ENCODE results near the gene NCK1.
"Not testable (repeated sequence)": the region's sequence is repeated elsewhere in the genome, so short reads cannot be mapped to it uniquely, and the experiment has no call there.

The NCK1 gene

DNA sequence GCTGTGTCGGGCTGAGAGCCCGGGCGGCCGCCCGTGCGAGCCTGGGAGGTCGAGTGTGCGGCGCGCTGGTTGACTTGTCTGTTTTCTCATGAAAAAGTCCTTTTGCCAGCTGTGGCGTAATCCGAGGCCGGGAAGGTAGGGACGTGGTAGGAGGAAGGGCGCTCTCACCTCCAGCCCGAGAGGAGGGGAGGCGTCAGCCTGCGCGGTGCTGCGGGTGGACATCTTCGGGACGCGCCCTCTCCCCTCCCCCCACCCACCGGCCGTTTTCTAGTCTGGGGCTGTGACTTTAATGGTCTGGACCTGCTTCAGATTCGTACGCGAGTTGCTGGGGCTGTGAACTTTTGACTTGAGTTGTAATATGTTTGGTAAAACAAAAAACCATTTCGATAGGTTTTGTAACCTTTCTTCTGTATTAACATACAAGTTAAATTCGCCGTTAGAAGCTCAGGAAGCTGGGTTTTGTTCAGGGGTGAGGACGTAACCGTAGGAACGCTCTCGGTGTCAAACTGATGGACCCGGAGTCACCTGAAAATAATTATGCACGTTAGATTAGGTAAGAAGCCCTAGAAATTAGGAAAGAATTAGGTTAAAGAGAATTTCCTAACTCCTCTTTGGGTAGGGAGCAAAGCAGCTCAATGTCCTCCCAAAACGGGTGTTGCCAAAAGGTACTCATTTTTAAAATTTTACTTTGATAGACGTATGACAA is 762 bp downstream of the NCK1 start:
- no peak for DNase-seq (ENCODE audit: low read depth)

DNA sequence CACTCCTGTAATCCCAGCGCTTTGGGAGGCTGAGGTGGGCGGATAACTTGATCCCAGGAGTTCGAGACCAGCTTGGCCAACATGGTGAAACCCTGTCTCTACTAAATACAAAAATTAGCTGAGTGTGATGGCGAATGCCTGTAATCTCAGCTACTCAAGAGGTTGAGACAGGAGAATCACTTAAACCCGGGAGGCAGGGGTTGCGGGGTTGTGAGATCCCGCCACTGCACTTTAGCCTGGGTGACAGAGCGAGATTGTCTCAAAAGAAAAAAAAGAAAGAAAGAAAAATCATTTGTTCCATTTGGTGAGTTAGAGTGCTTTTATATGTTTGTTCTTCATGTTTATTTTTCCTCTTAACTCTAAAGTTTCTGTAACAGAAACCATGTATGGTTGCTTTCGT is 7.3 kb downstream of the NCK1 start:
- DNase-seq (ENCODE audit: low read depth) = no peak

DNA sequence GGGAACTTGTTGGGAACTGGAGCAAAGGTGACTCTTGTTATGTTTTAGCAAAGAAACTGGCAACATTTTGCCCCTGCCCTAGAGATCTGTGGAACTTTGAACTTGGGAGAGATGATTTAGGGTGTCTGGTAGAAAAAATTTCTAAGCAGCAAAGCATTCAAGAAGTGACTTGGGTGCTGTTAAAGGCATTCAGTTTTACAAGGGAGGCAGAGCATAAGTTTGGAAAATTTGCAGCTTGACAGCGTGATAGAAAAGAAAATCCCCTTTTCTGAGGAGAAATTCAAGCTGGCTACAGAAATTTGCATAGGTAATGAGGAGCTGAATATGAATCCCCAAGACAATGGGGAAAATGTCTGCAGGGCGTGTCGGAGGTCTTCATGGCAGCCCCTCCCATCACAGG is 10.2 kb downstream of the NCK1 start:
- DNase-seq (ENCODE audit: low read depth) = not testable (repeated sequence)

DNA sequence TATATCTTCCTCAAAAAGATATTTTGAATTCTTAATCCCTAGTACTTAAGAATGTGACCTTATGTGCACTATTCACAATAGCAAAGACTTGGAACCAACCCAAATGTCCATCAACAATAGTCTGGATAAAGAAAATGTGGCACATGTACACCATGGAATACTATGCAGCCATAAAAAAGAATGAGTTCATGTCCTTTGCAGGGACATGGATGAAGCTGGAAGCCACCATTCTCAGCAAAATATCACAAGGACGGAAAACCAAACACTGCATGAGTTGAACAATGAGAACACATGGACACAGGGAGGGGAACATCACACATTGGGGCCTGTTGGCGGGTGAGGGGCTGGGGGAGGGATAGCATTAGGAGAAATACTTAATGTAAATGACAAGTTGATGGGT is 17.5 kb downstream of the NCK1 start:
- DNase-seq (ENCODE audit: low read depth) = not testable (repeated sequence)

DNA sequence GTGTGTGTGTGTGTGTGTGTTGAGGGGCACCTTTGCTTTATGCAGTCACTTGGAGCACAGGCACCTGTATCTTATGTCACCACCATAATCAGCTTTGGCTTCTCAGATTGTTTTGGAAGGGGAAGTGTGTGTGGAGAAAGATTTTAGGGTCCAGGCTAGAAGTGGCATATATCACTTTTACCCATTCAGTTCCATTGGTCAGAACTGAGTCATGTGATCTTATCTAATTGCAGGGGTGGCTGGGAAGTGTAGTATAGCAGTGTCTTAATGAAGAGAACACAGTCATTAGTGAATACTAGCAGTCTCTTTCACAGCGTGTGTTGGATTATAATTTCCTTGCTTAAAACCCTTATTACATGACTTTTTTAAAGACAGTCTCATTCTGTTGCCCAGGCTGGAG is 20.6 kb downstream of the NCK1 start:
- no peak for DNase-seq (ENCODE audit: low read depth)

DNA sequence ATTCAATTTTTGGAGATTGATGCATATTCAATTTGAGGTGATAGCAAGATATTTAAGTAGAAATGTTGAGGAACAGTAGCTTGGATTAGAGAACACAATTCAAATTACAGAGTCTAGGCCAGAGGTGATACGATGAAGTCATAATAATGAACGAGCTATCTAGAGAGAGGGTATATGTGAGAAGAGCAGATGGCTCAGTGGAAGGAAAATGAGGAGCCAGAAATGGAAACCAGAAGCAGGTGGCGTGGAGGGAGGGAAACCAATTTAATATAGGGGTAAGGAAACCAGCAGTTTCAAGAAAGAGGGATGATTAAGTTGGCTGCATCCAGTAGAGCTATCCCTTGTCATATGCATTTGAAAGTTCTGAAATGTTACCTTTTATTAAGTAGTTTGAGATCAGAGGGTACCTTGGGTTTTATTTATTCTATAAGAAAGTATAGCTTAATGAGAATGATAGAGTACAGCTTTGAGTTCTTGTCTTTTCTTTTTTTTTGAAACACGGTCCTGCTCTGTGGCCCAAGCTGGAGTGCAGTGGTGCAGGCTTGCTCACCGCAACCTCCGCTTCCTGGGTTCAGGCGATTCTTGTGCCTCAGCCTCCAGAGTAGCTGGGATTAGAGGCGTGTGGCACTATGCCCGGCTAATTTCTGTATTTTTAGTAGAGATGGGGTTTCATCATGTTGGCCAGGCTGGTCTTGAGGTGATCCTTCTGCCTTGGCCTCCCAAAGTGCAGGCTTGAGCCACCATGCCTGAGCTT is 22.1 kb downstream of the NCK1 start:
- DNase-seq (ENCODE audit: low read depth) = no peak

DNA sequence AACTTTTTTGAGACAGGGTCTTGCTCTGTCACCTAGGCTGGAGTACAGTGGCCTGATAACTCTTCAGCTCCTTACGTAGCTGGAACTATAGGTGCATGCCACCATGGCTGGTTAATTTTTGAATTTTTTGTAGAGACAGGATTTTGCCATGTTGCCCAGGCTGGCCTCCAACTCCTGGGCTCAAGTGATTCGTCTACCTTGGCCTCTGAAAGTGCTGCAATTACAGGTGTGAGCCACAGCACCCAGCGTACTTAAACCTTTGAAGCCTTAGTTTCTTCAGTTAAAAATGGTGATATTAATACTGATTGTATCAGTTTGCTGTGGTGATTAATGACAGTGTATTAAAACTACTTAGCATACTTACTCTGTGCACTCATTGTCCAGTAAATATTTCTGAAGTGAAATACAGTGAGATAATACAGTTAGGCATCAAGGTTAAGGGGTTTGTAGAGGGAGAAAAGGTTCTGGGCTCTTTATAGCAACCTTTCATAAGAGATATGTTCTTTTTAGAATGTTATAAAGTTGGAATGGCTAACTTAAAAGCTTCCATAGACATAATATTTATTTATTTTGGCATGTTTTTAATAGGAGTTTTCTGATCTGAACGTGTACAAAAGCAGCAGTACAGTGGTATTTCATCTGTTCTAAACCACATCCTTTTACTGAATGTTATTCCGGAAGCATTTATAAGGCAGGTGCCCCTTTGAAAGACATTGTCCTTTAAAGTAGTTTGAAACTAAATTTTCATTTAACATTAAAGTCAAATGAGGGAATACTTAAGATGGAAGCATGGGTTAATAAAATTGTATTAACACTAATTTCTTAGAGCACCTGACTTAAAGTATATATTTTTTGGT is 23.6 kb downstream of the NCK1 start:
- no peak for DNase-seq (ENCODE audit: low read depth)

DNA sequence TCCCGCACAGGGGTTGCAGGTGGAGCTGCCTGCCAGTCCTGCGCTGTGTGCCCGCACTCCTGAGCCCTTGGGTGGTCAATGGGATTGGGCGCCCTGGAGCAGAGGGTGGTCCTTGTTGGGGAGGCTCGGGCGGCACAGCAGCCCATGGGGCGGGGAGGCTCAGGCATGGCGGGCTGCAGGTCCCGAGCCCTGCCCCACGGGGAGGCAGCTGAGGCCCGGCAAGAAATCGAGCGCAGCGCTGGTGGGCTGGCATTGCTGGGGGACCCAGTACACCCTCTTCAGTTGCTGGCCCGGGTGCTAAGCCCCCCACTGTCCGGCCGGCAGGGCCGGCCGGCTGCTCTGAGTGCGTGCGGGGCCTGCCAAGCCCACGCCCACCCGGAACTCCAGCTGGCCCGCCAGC is 27.9 kb downstream of the NCK1 start:
- DNase-seq (ENCODE audit: low read depth) = no peak

DNA sequence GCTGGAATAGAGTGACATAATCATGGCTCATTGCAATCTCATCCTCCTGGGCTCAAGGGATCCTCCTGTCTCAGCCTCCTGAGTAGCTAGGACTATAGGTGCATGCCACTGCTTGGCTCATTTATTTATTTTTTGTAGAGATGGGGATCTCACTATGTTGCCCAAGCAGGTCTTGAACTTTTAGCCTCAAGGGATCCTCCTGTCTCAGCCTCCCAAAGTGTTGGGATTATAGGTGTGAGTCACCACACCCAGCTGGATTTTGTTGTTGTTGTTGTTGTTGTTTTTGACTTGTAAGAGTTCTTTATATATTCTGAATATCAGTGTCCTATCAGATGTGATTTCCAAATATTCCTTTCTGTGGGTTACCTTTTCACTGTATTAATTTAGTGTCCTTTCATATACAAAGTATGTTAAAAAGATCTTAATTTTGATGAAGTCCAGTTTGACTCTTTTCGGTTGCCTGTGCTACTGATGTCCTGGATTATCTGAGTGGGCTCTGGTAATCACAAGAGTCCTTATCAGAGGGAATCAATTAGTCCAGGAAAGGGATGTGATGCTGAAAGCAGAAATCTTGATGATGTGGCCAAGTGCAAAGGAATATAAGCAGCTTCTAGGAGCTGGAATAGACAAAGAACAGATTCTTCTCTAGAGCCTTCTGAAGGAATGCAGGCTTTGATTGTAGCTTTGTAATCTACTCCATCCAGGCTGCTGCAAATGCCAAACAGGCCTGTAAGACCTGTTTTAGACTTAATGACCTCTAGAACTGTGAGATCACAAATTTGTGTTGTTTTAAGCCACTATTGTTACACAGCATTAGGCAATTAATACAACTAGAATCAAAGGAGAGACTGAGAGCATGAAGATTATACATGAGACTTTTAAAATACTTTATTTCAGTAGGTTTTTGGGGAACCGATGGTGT is 30.2 kb downstream of the NCK1 start:
- no peak for DNase-seq (ENCODE audit: low read depth)

DNA sequence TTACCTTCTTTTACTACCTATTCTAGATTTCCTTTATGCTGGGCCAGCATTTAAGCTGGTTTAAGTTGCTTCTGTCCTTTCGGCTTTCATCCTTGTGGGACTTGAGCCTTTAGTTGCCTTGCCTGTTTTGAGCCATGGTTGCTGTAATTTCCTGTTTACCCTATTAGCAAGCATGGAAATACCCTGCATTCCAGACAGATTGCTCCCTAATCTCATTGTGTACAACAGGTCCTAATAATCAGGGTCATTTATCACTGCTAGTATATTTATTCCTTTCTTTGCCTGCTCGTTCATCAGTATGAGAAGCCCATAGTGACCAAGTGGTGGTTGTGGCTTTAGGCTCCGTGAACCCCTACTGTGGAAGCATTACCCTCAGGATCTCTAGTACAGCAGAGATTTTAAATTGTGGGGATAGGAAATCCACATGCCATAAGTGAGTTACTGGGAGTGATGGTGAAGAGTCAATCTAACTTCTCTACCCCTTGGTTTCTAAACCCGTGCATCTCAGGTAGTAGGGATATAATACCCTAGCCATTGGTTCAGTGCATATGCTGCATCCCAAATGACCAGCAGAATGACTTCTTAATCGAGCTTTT is 31.9 kb downstream of the NCK1 start:
- no peak for DNase-seq (ENCODE audit: low read depth)

DNA sequence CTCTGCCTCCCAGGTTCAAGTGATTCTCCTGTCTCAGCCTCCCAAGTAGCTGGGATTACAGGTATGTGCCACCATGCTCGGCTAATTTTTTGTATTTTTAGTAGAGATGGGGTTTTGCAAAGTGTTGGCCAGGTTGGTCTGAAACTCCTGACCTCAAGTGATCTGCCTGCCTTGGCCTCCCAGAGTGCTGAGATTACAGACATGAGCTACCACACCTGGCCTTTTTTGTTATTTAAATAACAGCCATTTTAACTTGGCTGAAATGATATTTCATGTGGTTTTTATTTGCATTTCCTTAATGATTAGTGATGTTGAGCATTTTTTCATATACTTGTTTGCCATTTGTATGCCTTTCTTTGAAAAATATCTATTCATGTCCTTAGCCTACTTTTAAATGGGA is 35.2 kb downstream of the NCK1 start:
- DNase-seq (ENCODE audit: low read depth) = not testable (repeated sequence)

DNA sequence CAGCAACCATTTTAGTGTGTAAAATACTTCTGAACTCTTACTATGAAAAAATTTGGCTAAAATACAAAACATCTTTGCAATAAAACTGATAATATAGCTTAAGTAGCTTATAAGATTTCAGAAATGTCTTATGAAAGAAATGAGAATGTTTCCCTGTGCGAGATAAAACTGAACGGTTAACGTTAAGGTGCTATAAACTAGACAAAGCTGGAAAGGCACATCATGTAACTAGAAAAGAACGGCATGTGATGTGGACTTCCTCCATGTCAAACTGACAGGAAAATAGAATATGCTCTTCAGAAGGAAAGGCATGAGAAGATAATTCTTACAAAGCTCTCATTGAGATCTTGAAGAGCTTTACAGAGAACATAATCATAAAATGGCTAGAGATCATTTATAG is 36.5 kb downstream of the NCK1 start:
- DNase-seq (ENCODE audit: low read depth) = no peak

DNA sequence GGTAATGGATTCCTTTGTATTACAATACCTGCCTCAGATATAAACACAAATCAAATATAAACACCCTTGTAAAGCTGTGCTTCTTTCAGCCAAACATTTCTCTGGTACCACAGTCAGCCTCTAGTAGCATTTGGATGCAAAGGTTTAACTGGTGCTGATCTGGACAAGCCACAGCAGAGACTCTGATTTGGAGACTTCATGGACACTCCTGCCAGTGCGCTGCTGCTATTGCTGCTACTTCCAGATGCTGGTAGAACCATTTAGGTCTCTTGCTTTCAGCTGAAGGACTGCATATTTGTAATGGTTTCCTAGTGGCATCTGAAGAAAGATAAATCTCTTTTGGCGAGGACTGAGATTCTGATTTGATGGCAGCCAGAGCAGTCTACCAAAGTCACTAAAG is 36.9 kb downstream of the NCK1 start:
- no peak for DNase-seq (ENCODE audit: low read depth)

DNA sequence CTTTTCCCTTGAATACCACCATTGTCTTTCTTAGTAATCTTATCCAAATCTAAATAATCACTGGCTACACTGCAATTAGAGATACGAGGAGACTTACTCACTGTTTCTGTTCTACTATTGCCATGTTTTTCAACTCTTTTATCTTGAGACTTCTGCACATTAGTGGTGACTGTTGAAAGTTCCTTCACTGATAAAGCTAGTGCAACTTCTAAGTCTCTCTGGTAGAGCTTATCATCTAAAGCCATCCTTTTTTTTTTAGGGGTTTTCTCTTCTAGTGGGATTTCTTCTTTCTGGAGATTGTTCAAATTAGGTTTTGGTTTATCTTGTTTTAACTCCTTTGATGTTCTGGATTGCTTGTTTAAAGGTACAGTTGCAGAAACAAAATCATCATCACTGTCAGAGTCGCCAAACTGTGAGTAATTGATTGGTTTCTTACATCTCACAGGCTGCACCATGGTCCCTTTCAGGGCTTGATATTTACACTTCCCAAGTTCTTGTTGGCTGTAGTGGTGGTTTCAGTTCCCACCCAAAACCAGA is 37.7 kb downstream of the NCK1 start:
- no peak for DNase-seq (ENCODE audit: low read depth)

DNA sequence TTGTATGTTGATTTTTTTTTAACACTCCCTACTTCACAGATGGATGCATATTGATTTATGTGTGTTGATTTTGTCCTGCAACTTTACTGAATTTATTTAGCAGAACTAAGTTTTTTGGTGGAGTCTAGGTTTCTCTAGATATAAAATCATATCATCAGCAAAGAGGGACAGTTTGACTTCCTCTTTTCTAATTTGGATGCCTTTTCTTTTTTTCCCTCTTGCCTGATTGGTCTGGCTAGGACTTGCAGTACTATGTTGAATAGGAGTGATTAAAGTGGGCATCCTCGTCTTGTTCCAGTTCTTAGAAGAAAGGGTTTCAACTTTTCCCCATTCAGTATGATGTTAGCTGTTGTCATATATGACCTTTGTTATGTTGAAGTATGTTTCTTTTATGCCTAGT is 38.7 kb downstream of the NCK1 start:
- not testable (repeated sequence) for DNase-seq (ENCODE audit: low read depth)

DNA sequence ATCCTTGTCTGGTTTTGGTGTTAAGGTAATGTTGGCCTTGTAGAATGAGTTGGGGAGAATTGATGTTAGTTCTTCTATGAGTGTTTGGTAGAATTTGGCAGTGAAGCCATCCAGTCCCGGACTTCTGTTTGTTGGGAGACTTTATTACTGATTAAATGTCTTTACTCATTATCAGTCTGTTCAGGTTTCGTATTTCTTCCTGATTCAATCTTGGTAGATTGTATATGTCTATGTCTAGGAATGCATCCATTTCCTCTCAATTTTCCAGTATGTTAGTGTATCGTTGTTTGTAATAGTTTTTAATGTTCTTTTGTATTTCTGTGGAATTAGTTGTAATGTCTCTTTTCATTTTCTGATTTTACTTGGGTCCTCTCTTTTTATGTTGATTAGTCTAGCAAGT is 39.4 kb downstream of the NCK1 start:
- DNase-seq (ENCODE audit: low read depth) = no peak

DNA sequence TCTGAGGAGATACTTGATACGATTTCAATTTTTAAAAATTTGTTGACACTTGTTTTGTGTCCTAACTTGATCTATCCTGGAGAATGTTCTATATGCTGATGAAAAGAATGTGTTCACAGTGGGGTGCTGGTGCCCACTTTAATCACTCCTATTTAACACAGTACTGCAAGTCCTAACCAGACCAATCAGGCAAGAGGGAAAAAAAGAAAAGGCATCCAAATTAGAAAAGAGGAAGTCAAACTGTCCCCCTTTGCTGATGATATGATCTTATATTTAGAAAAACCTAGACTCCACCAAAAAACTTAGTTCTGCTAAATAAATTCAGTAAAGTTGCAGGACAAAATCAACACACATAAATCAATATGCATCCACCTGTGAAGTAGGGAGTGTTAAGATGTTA is 40.5 kb downstream of the NCK1 start:
- DNase-seq (ENCODE audit: low read depth) = not testable (repeated sequence)

DNA sequence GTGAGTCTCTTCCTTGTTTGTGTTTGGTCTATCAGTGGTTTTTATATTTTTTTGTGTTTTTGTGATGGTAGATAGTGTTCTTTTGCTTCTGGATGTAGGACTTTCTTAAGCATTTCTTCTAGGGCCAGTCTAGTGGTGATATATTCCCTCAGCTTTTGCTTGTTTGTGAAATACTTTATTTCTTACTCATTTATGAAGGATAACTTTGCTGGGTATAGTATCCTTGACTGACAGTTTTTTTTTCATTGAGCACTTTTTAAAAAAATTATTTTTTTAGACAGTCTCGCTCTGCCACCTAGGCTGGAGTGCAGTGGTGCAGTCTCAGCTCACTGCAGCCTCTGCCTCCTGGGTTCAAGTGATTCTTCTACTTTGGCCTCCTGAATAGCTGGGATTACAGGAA is 41.9 kb downstream of the NCK1 start:
- no peak for DNase-seq (ENCODE audit: low read depth)

DNA sequence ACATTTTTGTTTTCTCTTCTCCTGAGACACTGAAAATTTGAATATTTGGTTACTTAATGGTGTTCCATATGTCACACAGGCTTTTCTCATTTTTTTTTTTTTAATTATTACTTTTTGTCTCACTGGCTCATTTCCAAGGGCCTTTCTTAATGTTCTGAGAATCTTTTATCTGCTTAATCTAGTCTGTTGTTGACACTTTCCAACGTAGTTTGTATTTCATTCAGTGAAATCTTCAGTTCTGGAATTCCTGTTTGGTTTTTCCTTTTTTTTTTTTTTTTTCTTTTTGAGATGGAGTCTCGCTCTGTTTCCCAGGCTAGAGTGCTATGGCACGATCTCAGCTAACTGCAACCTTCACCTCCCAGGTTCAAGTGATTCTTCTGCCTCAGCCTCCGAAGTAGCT is 42.7 kb downstream of the NCK1 start:
- no peak for DNase-seq (ENCODE audit: low read depth)

DNA sequence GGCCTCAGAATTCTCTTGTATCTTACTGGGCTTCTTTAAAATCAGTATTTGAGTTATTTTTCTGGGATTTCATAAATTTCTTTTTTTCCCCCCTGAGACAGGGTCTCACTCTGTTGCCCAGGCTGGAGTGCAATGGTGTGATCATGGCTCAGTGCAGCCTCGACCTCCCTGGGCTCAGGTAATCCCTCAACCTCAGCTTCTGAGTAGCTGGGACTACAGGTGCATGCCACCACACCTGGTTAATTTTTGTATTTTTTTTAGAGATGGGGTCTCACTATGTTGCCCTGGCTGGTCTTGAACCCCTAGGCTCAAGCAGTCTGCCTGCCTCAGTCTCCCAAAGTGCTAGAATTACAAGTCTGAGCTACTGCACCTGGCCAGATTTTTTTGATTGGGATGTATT is 43.5 kb downstream of the NCK1 start:
- no peak for DNase-seq (ENCODE audit: low read depth)

DNA sequence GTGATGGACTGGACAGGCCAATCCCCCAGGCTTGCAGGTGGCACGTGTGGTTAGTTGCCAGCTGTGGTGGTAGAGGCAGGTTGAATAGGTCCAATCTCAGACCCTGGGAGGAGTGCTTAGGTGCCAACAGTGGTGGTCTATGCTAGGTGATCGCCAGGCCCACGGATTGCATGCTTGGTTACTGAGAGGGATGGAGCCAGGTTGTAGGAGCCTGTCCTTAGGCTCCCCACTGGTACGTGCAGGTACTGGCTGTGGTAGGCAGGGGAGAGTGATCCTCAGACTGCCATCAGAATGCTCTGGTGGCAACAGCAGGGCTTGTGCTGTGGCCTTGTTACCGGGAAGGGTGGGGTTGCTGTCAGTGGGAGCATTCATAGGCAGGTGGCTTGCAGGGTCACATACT is 44.7 kb downstream of the NCK1 start:
- no peak for DNase-seq (ENCODE audit: low read depth)

All from stimulated activated CD8-positive, alpha-beta memory T cell treated with anti-CD3 and anti-CD28 coated beads, Interleukin-12 subunit alpha, Interleukin-12 subunit beta, amount 100 ng/mL, for 4 hours (primary cell).